GM21529 (cell line): ENCODE results near the gene TMBIM6.
"Not testable (repeated sequence)": the region's sequence is repeated elsewhere in the genome, so short reads cannot be mapped to it uniquely, and the experiment has no call there.

Experiments
- ATAC-seq: cut with Tn5 transposase; IDR thresholded peaks from one replicate; pipeline ENCODE4 v1.9.1; 2021; ENCODE audit not compliant: unreplicated experiment

Gene TMBIM6

GRCh38 chr12:49728446-49728845 lies 12.9 kb upstream of the TMBIM6 start:
- no peak for ATAC-seq

GRCh38 chr12:49730050-49730449 lies 11.3 kb upstream of the TMBIM6 start:
- ATAC-seq: no peak

DNA sequence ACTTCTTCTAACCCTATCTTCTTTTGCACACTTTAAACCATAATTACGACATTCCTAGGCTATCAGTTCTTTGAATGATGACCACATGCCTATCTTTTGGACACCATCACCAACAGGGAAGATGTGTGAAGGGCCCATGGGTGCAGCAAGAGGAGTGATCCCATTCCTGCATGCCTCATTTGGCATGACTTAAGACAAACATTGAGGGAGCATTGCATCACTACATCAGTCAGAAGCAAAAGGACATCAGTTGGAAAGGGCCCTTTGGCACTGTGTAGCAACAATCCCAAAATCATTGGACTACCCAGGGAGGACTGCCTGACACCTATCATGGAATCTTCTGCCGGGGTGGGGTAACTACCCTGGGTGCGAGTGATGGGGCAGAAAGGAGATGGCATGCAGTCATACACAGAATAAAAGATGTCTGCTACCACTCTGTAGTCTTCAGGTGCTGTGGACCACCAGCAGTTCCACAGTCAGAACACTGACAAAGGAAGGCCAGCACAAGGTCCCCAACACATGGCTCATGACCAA lies 10.7 kb upstream of the TMBIM6 start:
- no peak for ATAC-seq

- no peak for ATAC-seq
Observed at GRCh38 chr12:49733219-49734017, 7.9 kb upstream of the TMBIM6 start.

- not testable (repeated sequence) for ATAC-seq
Observed at GRCh38 chr12:49734900-49735299, 6.5 kb upstream of the TMBIM6 start.

- ATAC-seq: not testable (repeated sequence)
Observed at GRCh38 chr12:49738721-49739120, 2.6 kb upstream of the TMBIM6 start.

DNA sequence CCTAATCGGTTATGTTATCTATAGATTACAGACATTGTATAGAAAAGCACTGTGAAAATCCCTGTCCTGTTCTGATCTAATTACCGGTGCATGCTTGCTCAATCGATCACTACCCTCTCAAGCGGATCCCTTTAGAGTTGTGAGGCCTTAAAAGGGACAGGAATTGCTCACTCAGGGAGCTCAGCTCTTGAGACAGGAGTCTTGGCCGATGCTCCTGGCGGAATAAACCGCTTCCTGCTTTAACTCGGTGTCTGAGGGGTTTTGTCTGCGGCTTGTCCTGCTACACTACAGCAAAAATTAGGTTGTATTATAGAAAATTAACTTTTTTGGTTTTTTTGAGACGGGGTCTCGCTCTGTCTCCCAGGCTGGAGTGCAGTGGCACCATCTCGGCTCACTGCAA lies 1.1 kb upstream of the TMBIM6 start:
- ATAC-seq: not testable (repeated sequence)

GRCh38 chr12:49741882-49742620 lies 694 bp downstream of the TMBIM6 start:
- peak; percentile 57 for ATAC-seq

- ATAC-seq: no peak
Observed at GRCh38 chr12:49744363-49744885, 3.1 kb downstream of the TMBIM6 start.

DNA sequence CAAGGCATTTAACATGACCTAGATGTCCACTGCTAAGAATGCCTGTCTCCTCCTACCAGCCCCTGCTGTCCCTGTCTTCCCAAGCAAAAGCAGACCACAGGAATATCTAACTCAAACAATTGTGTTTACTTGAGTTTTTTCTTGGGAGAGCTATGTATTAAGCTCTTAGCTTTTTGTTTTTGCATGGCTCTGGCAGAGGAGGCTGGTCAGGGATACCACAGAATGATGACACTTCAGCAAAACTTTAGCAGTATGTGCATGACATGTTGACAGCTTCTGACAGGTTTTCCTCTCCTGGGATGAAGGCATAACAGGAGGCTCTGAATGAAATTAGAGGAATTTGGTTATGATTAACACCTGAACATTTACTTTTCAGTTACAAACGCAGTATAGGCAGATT lies 6.9 kb downstream of the TMBIM6 start:
- ATAC-seq: no peak

- no peak for ATAC-seq
Observed at GRCh38 chr12:49748800-49749199, 7.4 kb downstream of the TMBIM6 start.

- peak; percentile 44 for ATAC-seq
Observed at GRCh38 chr12:49750027-49750995, 9.0 kb downstream of the TMBIM6 start.

DNA sequence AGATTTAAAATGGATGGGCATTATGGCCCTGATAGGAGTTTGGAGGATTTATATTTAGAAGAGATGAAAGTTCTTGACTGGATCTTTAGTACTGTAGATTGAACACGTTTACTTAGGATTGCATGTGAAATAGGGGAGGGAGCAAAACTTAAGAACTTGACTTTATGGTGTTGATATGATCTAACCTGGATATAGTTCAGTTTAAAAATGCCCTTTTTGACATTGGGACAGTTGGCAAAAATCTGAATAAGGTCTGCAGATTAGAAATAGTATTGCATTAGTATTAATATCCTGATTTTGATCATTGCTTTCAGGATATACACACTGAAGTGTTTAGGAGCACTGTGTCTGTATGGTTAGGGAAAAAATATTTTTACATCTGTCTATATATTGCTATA lies 9.6 kb downstream of the TMBIM6 start:
- no peak for ATAC-seq

DNA sequence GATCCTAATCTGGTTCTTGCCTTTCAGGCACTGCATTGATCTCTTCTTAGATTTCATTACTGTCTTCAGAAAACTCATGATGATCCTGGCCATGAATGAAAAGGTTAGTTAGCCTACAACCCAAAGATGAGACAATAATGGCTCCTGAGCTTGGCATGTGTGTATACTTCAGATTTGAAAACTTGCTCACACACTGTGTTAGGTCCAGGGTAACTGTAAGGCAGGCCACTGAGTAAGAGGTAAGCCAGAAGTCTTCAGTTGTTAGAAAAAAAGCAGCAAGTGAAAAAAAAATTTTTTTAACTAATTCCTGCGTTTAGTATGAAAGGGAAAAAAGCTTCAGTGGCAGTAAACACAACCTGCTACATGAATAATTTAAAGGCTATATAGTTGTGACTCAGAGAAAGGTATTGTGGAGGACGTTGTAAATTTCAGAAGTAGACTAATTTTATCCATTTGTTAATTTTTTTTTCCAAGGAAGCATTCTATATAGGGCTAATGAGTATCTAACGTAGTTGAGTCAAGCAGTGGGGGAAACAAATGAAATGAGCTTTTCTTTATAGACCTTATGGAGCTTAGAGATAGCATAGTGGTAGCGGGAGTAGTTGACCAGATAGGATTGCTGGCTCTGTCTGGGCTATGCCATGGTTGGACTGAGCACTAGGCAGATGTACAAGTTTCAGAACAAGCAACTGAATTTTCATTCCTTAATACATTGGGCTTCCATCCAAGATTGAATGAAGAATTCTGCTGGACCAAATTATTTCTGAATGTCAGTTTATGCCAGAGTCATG lies 20.5 kb downstream of the TMBIM6 start:
- no peak for ATAC-seq

- no peak for ATAC-seq
Observed at GRCh38 chr12:49762468-49762847, 21.1 kb downstream of the TMBIM6 start.

DNA sequence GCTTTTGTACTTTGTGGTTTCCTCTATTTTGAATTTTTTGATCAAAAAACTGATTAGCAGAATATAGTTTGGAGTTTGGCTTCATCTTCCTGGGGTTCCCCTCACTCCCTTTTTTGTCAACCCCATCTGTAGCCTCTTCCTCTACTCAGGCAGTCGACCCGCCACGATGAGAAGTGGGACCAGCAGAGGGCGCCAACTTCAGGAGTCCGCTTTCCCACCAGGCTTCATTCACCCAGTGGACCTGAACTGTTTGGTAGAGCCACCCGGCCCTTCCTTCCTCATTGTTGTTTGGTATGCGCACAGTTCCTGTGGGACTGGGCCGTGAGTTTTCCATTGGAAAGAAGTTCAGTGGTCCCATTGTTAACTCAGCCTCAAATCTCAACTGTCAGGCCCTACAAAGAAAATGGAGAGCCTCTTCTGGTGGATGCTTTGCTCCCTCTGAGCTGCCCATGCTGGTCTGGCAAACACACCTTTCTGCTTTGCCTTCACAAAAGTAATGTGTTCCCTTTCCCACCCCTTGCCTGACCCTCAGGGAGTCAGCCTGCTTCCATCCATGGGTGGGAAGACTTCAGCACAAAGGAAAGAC lies 21.7 kb downstream of the TMBIM6 start:
- no peak for ATAC-seq

DNA sequence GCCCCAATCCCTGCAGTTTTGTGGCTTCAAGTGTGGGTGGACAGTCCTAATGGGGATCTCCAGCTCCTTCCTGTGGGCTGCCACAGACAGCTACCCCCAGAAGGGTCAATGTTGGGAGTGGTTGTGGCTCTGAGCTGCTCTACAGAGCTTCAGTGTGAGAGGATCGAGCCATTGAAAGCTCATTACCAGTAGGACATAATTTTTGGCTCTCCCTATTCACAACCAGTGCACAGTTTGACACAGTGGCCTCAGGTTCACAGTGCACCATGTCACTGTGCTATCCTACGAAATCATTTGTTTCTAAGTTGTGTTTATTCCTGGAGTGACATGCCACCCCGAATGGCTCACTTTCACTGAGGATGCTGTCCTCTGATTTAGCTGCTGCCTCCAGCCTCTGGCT lies 22.8 kb downstream of the TMBIM6 start:
- ATAC-seq: no peak

DNA sequence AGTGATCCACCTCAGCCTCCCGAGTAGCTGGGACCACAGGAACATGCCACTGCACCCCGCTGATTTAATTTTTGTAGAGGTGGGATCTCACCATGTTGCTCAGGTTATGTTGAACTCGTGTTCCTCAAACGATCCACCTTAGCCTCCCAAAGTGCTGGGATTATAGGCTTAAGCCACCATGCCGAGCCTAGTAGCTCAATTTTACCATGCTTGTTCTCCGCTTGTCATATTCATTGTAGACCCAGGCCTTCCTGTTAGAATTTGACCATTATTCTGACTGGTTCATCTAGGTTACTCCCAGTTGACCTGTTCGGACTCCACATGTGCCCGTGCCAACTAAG lies 24.7 kb downstream of the TMBIM6 start:
- ATAC-seq: no peak

DNA sequence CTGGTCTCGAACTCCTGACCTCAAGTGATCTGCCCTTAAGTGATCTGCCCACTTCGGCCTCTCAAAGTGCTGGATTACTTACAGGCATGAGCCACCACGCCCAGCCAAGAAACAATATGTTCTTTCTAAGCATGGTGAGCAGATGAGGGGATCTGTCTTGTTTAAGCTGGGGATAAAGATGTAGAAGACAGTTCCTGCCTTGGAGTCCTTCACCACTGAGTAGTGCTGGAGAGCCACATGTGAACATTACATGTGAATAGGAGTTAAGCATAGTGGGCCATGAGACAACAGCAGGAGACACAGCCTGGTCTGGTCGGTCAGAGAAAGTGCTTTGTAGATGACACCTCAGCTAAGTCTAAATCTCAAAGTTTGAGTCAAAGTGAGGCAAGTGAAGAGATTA lies 26.0 kb downstream of the TMBIM6 start:
- ATAC-seq: no peak

GRCh38 chr12:49773102-49773501 lies 31.7 kb downstream of the TMBIM6 start:
- not testable (repeated sequence) for ATAC-seq
